Retinal pigment epithelial cell (primary cell): Measurements from ENCODE around the gene R3HDML.
"Not testable (repeated sequence)": the region's sequence is repeated elsewhere in the genome, so short reads cannot be mapped to it uniquely, and the experiment has no call there.

ENCODE experiments used
- DNase-seq: peaks from one replicate; pipeline ENCODE4 v3.0.0-alpha.2; 2010; ENCODE audit warnings: low read depth
- H3K4me3 ChIP-seq: 2 replicates; pipeline ENCODE4 v1.5.1; 2011; ENCODE audit warnings: mild to moderate bottlenecking, low read length, control low read depth, moderate library complexity
- TF ChIP-seq, protein P1 (sequence below): conservative IDR thresholded peaks from 2 replicates; pipeline ENCODE4 v1.5.1; 2011; ENCODE audit warnings: low read depth, low read length, control low read depth, inconsistent platforms

R3HDML gene

DNA sequence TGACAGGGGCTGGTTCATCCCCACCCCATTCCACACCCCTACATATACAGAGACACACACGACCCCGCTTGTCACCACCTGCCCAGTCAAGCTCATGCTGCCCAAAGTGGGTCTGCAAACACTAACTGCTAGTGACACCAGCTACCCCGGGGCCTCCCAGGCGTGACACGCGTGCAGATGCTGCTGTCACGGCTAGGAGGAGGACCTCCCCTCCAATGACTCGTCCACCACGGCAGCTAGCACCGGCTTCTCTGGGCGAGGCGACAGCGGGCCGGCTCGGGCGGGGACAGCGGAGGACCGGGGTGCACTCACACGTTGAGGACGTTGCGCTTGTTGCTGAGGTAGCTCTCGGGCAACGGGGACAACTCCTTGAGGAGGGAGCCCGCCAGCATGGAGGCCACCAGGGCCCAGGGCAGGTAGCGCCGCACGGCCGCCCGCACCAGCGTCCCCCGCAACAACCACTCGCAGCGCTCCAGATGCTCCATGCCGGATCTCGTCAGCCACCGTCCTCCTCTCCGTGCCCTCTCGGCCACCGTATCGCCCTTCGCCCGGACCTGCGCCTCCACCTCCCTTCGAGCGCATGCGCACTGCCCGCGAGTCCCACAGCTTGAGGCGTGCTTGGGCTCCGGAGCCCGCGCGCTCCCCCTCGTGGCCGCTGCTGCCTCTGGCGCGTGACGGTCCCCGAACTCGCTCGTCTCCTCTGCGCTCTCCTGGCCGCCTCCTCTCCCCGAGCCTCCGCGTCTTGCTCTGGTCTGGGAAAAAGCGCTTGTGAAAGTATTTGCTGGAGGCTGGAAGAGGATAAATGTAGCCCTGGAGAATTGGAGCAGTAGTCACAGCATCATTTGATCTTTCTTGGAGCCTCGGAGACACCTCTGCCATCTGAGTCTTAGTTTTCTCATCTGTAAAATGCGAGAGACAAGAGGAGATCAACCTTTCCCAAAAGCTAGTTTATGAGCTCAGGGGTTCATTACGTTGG is 25.9 kb upstream of the R3HDML start, which contains the start of gene FITM2:
Gene FITM2, minus strand, starts transcription at position 539 of the 976 bp plus-strand sequence. Its CDS starts 54 bp downstream, at position 485.
- H3K4me3 ChIP-seq, result peak within 1 kb of the TSS; percentile 93
- peak; percentile 75 for DNase-seq
- TF ChIP-seq, protein P1, sequence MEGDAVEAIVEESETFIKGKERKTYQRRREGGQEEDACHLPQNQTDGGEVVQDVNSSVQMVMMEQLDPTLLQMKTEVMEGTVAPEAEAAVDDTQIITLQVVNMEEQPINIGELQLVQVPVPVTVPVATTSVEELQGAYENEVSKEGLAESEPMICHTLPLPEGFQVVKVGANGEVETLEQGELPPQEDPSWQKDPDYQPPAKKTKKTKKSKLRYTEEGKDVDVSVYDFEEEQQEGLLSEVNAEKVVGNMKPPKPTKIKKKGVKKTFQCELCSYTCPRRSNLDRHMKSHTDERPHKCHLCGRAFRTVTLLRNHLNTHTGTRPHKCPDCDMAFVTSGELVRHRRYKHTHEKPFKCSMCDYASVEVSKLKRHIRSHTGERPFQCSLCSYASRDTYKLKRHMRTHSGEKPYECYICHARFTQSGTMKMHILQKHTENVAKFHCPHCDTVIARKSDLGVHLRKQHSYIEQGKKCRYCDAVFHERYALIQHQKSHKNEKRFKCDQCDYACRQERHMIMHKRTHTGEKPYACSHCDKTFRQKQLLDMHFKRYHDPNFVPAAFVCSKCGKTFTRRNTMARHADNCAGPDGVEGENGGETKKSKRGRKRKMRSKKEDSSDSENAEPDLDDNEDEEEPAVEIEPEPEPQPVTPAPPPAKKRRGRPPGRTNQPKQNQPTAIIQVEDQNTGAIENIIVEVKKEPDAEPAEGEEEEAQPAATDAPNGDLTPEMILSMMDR, result peak; percentile 89

DNA sequence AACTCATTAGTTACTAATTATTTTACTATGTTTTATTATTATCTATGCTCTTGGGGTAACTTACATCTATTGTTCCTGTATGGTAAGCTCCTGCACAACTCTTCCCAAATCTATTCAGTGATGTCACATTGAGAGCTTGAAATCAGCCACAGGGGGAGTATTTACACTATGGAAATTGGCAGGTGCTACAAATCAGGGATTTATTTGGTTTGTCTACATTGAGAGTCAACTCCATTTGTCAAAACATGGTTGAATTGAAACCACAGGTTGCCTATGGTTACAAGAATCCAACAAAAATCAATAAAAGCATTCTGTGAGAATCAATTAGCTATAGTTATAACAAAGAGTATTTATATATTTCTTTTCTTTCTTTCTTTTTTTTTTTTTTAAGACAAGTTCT is 22.0 kb upstream of the R3HDML start:
- no peak overlapping the region for H3K4me3 ChIP-seq
- DNase-seq, result no peak
- TF ChIP-seq, protein P1, result no peak

DNA sequence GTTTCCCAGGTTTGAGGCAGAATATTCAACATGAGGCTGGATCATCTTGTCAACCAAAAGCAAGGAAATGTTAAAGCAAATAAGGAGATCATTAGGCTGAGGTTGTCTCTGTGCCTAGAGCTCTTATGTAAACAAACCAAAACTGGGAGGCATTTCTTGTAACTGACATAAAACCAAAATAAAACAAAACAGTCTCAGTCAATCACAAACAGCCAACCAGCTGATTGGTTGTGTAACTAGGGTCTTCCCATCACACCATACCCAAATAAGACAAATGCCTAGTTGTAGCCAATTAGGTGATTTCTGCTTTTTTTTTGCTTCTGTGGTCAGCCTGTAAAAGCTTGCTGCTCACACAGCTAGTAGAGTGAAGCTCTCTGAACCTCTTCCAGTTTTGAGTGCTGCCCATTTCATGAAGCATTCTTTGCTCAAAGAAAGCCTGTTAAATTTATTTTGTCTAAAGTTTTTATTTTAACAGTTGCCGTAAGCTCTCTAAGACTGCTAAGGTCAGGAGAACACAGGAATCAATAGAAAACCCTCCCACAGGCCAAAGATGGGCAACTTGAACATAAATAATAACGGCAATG is 16.9 kb upstream of the R3HDML start:
- no peak overlapping the region for H3K4me3 ChIP-seq
- no peak for DNase-seq
- TF ChIP-seq, protein P1, result no peak

DNA sequence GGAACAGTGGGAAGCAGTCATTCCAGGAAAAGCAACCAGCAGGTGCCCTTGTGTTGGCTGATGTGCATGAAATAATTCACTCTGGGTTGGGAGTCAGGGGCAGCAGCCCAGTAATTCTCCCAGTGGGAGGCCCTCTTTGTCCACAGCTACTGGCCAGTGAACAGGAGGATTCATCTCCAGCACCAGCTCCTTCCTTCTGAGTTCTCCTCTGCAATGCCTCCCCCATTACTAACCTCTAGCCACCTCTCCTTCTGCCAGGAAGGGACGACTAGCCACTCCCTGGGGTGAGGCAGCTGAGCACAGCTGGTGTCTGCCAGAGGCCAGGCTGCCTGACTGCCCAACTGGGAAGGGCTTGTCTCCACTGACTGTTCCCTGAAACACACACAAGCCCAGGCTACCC is 12.5 kb upstream of the R3HDML start:
- TF ChIP-seq, protein P1, result no peak
- no peak for DNase-seq
- H3K4me3 ChIP-seq, result no peak overlapping the region

DNA sequence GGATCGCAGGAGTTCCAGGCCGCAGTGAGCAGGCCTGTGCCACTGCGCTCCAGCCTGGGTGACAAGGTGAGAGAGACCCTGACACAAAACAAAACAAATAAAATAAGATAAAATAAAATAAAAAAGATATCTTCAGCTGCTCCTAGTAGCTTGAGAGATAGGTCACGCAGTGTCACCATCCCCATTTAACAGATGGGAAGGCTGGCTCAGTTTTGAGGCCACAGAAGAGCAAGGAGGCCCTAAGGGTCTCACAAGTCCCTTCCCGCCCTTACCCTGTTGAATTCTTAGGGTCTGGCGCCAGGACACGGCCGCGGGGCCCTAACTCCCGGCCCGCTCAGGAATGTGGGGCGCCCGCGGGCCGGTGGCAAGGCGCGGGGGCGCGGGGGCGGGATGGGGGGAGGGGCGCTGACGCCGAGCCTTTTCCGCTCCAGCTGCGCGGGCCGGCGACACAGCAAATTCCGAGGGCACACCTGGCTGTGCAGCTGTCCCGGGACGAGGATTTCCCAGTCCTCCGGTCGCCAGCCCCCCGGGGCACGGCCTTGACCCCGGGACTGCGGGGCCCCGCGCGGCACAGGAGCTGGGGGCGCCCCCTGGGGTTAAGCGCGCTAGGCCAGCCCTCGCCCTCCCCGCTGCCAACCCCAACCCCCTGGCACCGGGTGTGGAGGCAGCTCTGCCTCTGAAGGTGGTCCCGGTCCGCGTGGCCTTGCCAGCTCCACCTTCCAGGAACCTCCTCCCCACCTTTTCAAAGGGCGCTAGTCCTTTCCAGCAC is 10.3 kb upstream of the R3HDML start:
- no peak for DNase-seq
- H3K4me3 ChIP-seq, result peak overlapping the region; percentile 23
- TF ChIP-seq, protein P1, result no peak

DNA sequence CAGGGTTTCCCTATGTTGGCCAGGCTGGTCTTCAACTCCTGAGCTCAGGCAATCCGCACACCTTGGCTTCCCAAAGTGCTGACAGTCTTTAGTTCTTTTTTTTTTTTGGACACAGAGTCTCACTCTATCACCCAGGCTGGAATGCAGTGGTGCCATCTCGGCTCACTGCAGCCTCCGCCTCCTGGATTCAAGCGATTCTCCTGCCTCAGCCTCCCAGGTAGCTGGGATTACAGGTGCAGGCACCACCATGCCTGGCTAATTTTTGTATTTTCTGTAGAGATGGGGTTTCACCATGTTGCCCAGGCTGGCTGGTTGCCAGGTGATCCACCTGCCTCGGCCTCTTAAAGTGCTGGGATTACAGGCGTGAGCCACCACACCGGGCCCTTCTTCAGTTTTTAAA is 9.1 kb upstream of the R3HDML start:
- H3K4me3 ChIP-seq, DNase-seq: not testable (repeated sequence)

DNA sequence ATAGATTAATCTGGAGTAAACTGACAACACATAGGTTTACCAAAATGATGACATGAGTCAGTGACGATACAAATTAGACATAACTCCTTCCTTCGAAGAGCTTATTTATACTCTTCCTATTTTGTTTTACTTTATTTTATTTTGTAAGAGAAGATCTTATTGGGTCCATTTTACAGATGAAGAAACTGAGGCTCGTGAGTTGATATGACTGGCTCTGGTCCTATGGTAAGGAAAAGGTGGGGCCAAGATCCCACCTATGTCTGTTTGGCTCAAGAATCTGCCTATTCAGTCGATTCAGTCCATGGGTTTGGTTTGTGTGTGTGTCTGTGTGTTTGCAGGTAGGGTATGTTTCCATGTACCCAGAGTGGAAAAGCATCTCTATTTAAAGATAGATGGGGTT is 8.4 kb upstream of the R3HDML start:
- H3K4me3 ChIP-seq, result no peak overlapping the region
- TF ChIP-seq, protein P1, result no peak

More for the DNA sequence above, 8.4 kb upstream of the R3HDML start:
- no peak for DNase-seq
